ENCODE results near the gene OPN1MW. TPM values are rescaled to one million over a fixed set of nuclear protein-coding genes. Genes with fewer than 3 reads are reported as not detected.

Gene OPN1MW
- polyA plus RNA-seq, 1 donor from 2014 or later = not detected

- no peak overlapping the region for H3K9ac ChIP-seq (ENCODE audit: low read length)
- no peak overlapping the region for H3K4me2 ChIP-seq (ENCODE audit: low read length)
- H3K27me3 ChIP-seq (ENCODE audit: insufficient read depth, low read depth, low read length) = no peaks in the 10 kb centered on the region
- no peaks in the 10 kb centered on the region for H3K9me3 ChIP-seq (ENCODE audit: low read length)
- no peak overlapping the region for H3K4me3 ChIP-seq (ENCODE audit: low read length)
- no peak overlapping the region for H3K27ac ChIP-seq (ENCODE audit: low read length)
- no peaks in the 10 kb centered on the region for H3K79me2 ChIP-seq (replicated peaks; ENCODE audit: insufficient read depth, low read length)
- H4K20me1 ChIP-seq (ENCODE audit: insufficient read depth) = no peaks in the 10 kb centered on the region
- no peaks in the 10 kb centered on the region for H3F3A ChIP-seq (ENCODE audit: insufficient read depth, low read length, poor library complexity, severe bottlenecking)
- no peaks in the 10 kb centered on the region for H3K36me3 ChIP-seq (ENCODE audit: insufficient read depth, low read length)
- no peaks in the 10 kb centered on the region for H3K9me2 ChIP-seq (ENCODE audit: insufficient read depth, low read length)
- no peak overlapping the region for H2AFZ ChIP-seq (ENCODE audit: low read depth, low read length)
- TF ChIP-seq TAF1 (IDR thresholded peaks at IDR 0.05; ENCODE audit: low read depth) = no peak
- TF ChIP-seq MXI1 (conservative IDR thresholded peaks at IDR 0.05; ENCODE audit: poor library complexity, severe bottlenecking) = no peak
- TF ChIP-seq POLR2AphosphoS5 (IDR thresholded peaks at IDR 0.05) = no peak
- no peak for TF ChIP-seq EP300 (conservative IDR thresholded peaks at IDR 0.05; ENCODE audit: poor library complexity, severe bottlenecking)
- TF ChIP-seq RAD21 (conservative IDR thresholded peaks at IDR 0.05) = no peak
- no peak for TF ChIP-seq SMC3 (conservative IDR thresholded peaks at IDR 0.05; ENCODE audit: poor library complexity)
- TF ChIP-seq REST (IDR thresholded peaks at IDR 0.05; ENCODE audit: borderline replicate concordance) = no peak
- no peak for TF ChIP-seq EZH2 (IDR thresholded peaks at IDR 0.05; ENCODE audit: borderline replicate concordance, insufficient read depth, low read length, poor library complexity, severe bottlenecking)
- TF ChIP-seq CTCF (IDR thresholded peaks at IDR 0.05; ENCODE audit: poor library complexity, severe bottlenecking) = no peak
Observed at GRCh38 chrX:154140742-154141141, 41.7 kb upstream of the OPN1MW start.

GRCh38 chrX:154142386-154142785, 40.0 kb upstream of the OPN1MW start:
- TF ChIP-seq MXI1 (conservative IDR thresholded peaks at IDR 0.05; ENCODE audit: poor library complexity, severe bottlenecking) = no peak
- no peaks in the 10 kb centered on the region for H3K27me3 ChIP-seq (ENCODE audit: insufficient read depth, low read depth, low read length)
- H3K9me3 ChIP-seq (ENCODE audit: low read length) = no peaks in the 10 kb centered on the region
- H3K4me3 ChIP-seq (ENCODE audit: low read length) = no peak overlapping the region
- no peaks in the 10 kb centered on the region for H3F3A ChIP-seq (ENCODE audit: insufficient read depth, low read length, poor library complexity, severe bottlenecking)
- no peak overlapping the region for H2AFZ ChIP-seq (ENCODE audit: low read depth, low read length)
- no peaks in the 10 kb centered on the region for H3K79me2 ChIP-seq (replicated peaks; ENCODE audit: insufficient read depth, low read length)
- no peaks in the 10 kb centered on the region for H3K36me3 ChIP-seq (ENCODE audit: insufficient read depth, low read length)
- H3K4me2 ChIP-seq (ENCODE audit: low read length) = no peak overlapping the region
- H4K20me1 ChIP-seq (ENCODE audit: insufficient read depth) = no peaks in the 10 kb centered on the region
- H3K9me2 ChIP-seq (ENCODE audit: insufficient read depth, low read length) = no peaks in the 10 kb centered on the region
- H3K27ac ChIP-seq (ENCODE audit: low read length) = no peak overlapping the region
- H3K9ac ChIP-seq (ENCODE audit: low read length) = no peak overlapping the region
